Measurements from ENCODE around the gene TNS3. TPM values are rescaled to one million over a fixed set of nuclear protein-coding genes. Genes with fewer than 3 reads are reported as not detected.

TNS3 gene
- total RNA-seq, 1 experiment from 2014 or later = 9.5 TPM

- H2BK15ac ChIP-seq (ENCODE audit: low read depth, low read length) = no peak overlapping the region
- H3K4ac ChIP-seq (ENCODE audit: low read depth, low read length) = no peak overlapping the region
- H3T11ph ChIP-seq (ENCODE audit: low read length) = no peak overlapping the region
- Mint-ChIP-seq H3K36me3 (ENCODE audit: insufficient read depth in 1 of 3, low read depth in 3 of 3) (peaks cover 8 to 18% (median 13%) of the 10 kb centered on the region in 3 experiments; a peak in 6 of 7 replicates), H3K9me3 (no peaks in the 10 kb centered on the region), H3K4me1 (peaks cover 24 to 31% of the 10 kb centered on the region in 2 experiments), H3K27ac (peak overlapping the region in 1 of 3 experiments; percentile 68; a peak in 3 of 7 replicates), H3K27me3 (ENCODE audit: low read depth) (peaks cover 5% of the 10 kb centered on the region), H3K4me3 (no peak overlapping the region)
- peaks cover 6% of the 10 kb centered on the region; the same call in 1 of the 2 replicates for H3K4me1 ChIP-seq (ENCODE audit: insufficient read depth, low read length)
- no peaks in the 10 kb centered on the region for H3K79me1 ChIP-seq (ENCODE audit: insufficient read depth, low read depth, low read length, poor library complexity, severe bottlenecking)
- no peak overlapping the region for H2BK120ac ChIP-seq (ENCODE audit: low read depth, low read length, poor library complexity, severe bottlenecking)
- H2BK5ac ChIP-seq (ENCODE audit: insufficient read length, low read length) = no peak overlapping the region
- H4K8ac ChIP-seq (replicated peaks; ENCODE audit: insufficient read length, low read depth, low read length) = no peak overlapping the region
- H3K27me3 ChIP-seq (ENCODE audit: insufficient read depth, low read length) = no peaks in the 10 kb centered on the region
- H2AFZ ChIP-seq (ENCODE audit: low read length) = no peak overlapping the region
- H3K18ac ChIP-seq (ENCODE audit: insufficient read length, low read depth, low read length) = no peak overlapping the region
- no peak for DNase-seq
- no peak overlapping the region for H3K23ac ChIP-seq (ENCODE audit: insufficient read length, low read depth, low read length)
- no peak overlapping the region for H4K5ac ChIP-seq (ENCODE audit: insufficient read length, low read depth, low read length)
- WGBS (ENCODE audit: extremely low coverage, insufficient read length, low lambda C conversion rate) = no CpG with 5 or more reads among the region's 14 CpGs
- TF ChIP-seq CTCF (conservative IDR thresholded peaks at IDR 0.05) = no peak
- no peak overlapping the region for H3K27ac ChIP-seq (ENCODE audit: insufficient read length, low read depth, low read length)
- no peaks in the 10 kb centered on the region for H3K9me3 ChIP-seq (ENCODE audit: control insufficient read depth, low read depth, low read length)
- H4K91ac ChIP-seq (ENCODE audit: insufficient read length, low read depth, low read length) = no peak overlapping the region
- H2BK20ac ChIP-seq (ENCODE audit: low read depth, low read length, poor library complexity, severe bottlenecking) = no peak overlapping the region
- H2AK5ac ChIP-seq (ENCODE audit: insufficient read length, low read length) = no peak overlapping the region
- 0 out of 2 replicates have a peak overlapping the region, but pooled peaks have one; percentile 19 for H3K14ac ChIP-seq (ENCODE audit: insufficient read depth, low read length)
- no peak overlapping the region for H3K4me2 ChIP-seq (ENCODE audit: insufficient read depth, insufficient read length, low read length)
- H3K79me2 ChIP-seq (ENCODE audit: insufficient read depth, low read length) = no peaks in the 10 kb centered on the region
- H2BK12ac ChIP-seq (ENCODE audit: insufficient read length, low read depth, low read length) = no peak overlapping the region
- H3K23me2 ChIP-seq (ENCODE audit: insufficient read length, low read depth, low read length, poor library complexity, severe bottlenecking) = no peaks in the 10 kb centered on the region
- no peak overlapping the region for H3K9ac ChIP-seq (ENCODE audit: extremely low read depth, insufficient read length, low read length)
- H3K56ac ChIP-seq (ENCODE audit: insufficient read length, low read depth, low read length) = no peak overlapping the region
- no peaks in the 10 kb centered on the region for H4K20me1 ChIP-seq (ENCODE audit: control insufficient read depth, insufficient read depth, insufficient read length)
Observed at GRCh38 chr7:47521816-47522561, 59.9 kb downstream of the TNS3 start.
